ENCODE results near the gene NSA2.

- TF ChIP-seq, protein P1, sequence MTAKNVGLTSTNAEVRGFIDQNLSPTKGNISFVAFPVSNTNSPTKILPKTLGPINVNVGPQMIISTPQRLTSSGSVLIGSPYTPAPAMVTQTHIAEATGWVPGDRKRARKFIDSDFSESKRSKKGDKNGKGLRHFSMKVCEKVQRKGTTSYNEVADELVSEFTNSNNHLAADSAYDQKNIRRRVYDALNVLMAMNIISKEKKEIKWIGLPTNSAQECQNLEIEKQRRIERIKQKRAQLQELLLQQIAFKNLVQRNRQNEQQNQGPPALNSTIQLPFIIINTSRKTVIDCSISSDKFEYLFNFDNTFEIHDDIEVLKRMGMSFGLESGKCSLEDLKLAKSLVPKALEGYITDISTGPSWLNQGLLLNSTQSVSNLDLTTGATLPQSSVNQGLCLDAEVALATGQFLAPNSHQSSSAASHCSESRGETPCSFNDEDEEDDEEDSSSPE (CRISPR knock-in tag; IDR thresholded peaks at IDR 0.05): no peak
- TF ChIP-seq ZBTB7A (CRISPR knock-in tag; IDR thresholded peaks at IDR 0.05): no peak
- no peak for TF ChIP-seq ETV6 (CRISPR knock-in tag; conservative IDR thresholded peaks at IDR 0.05)
- TF ChIP-seq, protein P2, sequence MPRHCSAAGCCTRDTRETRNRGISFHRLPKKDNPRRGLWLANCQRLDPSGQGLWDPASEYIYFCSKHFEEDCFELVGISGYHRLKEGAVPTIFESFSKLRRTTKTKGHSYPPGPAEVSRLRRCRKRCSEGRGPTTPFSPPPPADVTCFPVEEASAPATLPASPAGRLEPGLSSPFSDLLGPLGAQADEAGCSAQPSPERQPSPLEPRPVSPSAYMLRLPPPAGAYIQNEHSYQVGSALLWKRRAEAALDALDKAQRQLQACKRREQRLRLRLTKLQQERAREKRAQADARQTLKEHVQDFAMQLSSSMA (CRISPR knock-in tag; IDR thresholded peaks at IDR 0.05): no peak
Measured at GRCh38 chr5:74787424-74787823, 20.4 kb downstream of the NSA2 start.
